Measurements from ENCODE around the gene TWF2. TPM values are rescaled to one million over a fixed set of nuclear protein-coding genes. Genes with fewer than 3 reads are reported as not detected.

The TWF2 gene
- total RNA-seq, 2 donors from 2014 or later, result 40.7 to 41.9 TPM

DNA sequence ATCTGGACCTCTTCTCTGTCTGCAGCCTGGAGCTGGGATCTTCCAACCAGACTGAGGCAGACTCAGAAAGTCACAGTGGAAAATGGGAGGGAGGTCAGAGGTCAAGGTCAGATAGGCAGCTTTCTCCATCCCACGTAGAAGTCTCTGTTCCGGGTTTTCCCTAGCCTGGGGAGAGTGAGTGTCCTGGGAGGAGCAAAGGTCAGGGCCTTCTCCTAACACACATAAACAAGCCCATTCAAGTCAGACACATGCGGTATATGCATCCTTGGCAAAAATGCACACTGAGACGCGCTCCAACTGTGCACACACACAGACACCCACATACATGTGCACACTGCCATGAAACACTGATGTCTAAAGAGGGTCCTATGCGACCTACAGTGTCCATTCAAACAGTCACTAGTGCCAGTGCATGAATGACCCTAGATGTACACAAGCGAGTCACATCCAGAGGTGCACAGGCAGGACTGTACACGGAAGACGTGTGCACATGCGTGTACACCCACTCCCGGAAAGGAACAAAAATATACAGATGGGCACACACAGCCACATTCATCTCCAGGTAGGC lies 681 bp downstream of the TWF2 start:
- no peaks in the 10 kb centered on the region for H3K9me3 Mint-ChIP-seq
- peaks cover 6% of the 10 kb centered on the region for H3K36me3 Mint-ChIP-seq (ENCODE audit: low read depth)
- peaks cover 2% of the 10 kb centered on the region for H3K27me3 Mint-ChIP-seq (ENCODE audit: insufficient read depth)
- H3K4me1 Mint-ChIP-seq, result peaks cover 24% of the 10 kb centered on the region
- no peaks in the 10 kb centered on the region for H3K9me3 ChIP-seq (ENCODE audit: control insufficient read depth, low read length)
- TF ChIP-seq, protein P1, sequence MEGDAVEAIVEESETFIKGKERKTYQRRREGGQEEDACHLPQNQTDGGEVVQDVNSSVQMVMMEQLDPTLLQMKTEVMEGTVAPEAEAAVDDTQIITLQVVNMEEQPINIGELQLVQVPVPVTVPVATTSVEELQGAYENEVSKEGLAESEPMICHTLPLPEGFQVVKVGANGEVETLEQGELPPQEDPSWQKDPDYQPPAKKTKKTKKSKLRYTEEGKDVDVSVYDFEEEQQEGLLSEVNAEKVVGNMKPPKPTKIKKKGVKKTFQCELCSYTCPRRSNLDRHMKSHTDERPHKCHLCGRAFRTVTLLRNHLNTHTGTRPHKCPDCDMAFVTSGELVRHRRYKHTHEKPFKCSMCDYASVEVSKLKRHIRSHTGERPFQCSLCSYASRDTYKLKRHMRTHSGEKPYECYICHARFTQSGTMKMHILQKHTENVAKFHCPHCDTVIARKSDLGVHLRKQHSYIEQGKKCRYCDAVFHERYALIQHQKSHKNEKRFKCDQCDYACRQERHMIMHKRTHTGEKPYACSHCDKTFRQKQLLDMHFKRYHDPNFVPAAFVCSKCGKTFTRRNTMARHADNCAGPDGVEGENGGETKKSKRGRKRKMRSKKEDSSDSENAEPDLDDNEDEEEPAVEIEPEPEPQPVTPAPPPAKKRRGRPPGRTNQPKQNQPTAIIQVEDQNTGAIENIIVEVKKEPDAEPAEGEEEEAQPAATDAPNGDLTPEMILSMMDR (conservative IDR thresholded peaks at IDR 0.05), result no peak
- H3K4me3 ChIP-seq (ENCODE audit: low read length), result peak overlapping the region; percentile 97
- WGBS, 2 experiments (ENCODE audit: insufficient coverage in 1 of 2, insufficient read length in 1 of 2), result 22 to 34% methylated on average over 8 to 11 of the region's 11 CpGs
- peak overlapping the region; percentile 44 for H3K9ac ChIP-seq (ENCODE audit: extremely low read depth, low read length, poor library complexity, severe bottlenecking)
- peaks cover 4% of the 10 kb centered on the region for H3K4me1 ChIP-seq (ENCODE audit: control insufficient read depth, insufficient read depth, low read length)
- peak overlapping the region; percentile 92 for H3K27ac Mint-ChIP-seq
- no peak overlapping the region for H3K27ac ChIP-seq (ENCODE audit: low read depth, low read length)
- peak overlapping the region; percentile 89 for H3K4me3 Mint-ChIP-seq
- H3K27me3 ChIP-seq (ENCODE audit: control insufficient read depth, insufficient read depth, low read length, poor library complexity, severe bottlenecking), result no peaks in the 10 kb centered on the region
- no peak for DNase-seq
- H3K36me3 ChIP-seq (ENCODE audit: control insufficient read depth, insufficient read depth, low read length), result no peaks in the 10 kb centered on the region

DNA sequence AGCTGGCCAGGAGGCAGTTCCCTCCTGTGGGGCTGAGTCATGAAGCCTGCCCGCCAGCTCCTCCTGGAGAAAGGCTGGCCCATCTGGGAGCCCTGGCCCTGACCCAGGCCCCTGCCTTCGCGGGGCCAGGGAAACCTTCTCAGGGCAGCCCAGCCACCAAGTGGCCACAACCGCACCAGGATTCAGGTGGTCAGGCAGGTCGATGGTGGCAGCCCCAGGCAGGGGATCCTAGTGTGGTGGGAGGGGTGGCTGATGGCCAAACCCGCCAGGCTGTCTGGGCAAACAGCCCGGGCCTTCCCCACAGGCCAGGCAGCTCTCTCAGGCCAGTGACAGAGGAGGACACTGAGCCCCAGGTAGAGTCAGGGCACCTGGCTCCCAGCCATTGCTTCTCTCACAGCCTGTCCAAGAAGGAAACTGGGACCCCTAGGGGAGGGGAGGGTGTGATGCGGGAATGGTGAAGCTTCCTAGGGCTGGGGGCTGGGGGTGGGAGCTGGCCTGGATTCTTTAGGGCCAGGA lies 1.2 kb downstream of the TWF2 start:
- Histone ChIP-seq H3K4me1 (ENCODE audit: control insufficient read depth, insufficient read depth, low read length) (peaks cover 4% of the 10 kb centered on the region), H3K36me3 (ENCODE audit: control insufficient read depth, insufficient read depth, low read length) (no peaks in the 10 kb centered on the region), H3K27me3 (ENCODE audit: control insufficient read depth, insufficient read depth, low read length, poor library complexity, severe bottlenecking) (no peaks in the 10 kb centered on the region), H3K27ac (ENCODE audit: low read depth, low read length) (no peak overlapping the region), H3K9ac (ENCODE audit: extremely low read depth, low read length, poor library complexity, severe bottlenecking) (no peak overlapping the region), H3K9me3 (ENCODE audit: control insufficient read depth, low read length) (no peaks in the 10 kb centered on the region), H3K4me3 (ENCODE audit: low read length) (peak overlapping the region; percentile 97)
- peak overlapping the region; percentile 89 for H3K4me3 Mint-ChIP-seq
- DNase-seq, result peak; percentile 81
- peaks cover 6% of the 10 kb centered on the region for H3K36me3 Mint-ChIP-seq (ENCODE audit: low read depth)
- peaks cover 24% of the 10 kb centered on the region for H3K4me1 Mint-ChIP-seq
- no peaks in the 10 kb centered on the region for H3K9me3 Mint-ChIP-seq
- TF ChIP-seq, protein P1 (conservative IDR thresholded peaks at IDR 0.05), result peak; percentile 34
- 50% methylated on average over 2 to 8 of the region's 8 CpGs for WGBS, 2 experiments (ENCODE audit: insufficient coverage in 1 of 2, insufficient read length in 1 of 2)
- peak overlapping the region; percentile 92 for H3K27ac Mint-ChIP-seq
- no peaks in the 10 kb centered on the region for H3K27me3 Mint-ChIP-seq (ENCODE audit: insufficient read depth)

DNA sequence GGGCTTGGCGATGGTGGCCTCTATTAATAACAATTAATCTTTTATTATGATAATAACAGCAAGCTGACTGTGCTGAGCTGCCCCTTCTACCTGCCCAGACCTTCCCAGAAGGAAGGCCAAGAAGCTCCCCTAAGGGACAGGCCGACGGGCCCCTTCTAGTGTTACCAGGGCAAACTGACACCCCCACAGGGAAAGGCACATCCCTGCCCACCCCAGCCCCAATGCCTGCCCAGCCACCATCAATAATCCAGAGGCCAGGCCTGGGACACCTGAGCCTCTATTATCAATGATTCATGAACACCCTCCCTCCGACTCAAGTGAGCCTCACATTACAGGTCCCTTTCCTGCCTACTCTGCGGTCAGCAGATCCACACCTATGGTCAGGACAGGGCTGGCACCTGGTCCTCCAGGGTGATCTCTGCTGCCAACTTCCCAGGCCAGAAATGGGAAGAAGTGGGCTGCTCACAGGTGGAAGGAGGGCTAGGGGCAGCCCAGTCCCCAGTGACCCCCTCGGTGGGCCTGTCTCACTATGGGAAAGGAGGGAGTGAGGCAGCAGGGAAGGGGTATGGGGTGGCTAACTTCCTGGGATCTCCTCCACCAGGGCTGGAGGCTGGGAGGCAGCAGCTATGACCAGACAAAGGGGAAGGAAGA lies 1.8 kb downstream of the TWF2 start:
- H3K4me3 Mint-ChIP-seq, result no peak overlapping the region
- Histone ChIP-seq H3K9me3 (ENCODE audit: control insufficient read depth, low read length) (no peaks in the 10 kb centered on the region), H3K36me3 (ENCODE audit: control insufficient read depth, insufficient read depth, low read length) (no peaks in the 10 kb centered on the region), H3K27ac (ENCODE audit: low read depth, low read length) (no peak overlapping the region), H3K4me3 (ENCODE audit: low read length) (peak overlapping the region; percentile 97), H3K4me1 (ENCODE audit: control insufficient read depth, insufficient read depth, low read length) (peaks cover 4% of the 10 kb centered on the region), H3K27me3 (ENCODE audit: control insufficient read depth, insufficient read depth, low read length, poor library complexity, severe bottlenecking) (no peaks in the 10 kb centered on the region), H3K9ac (ENCODE audit: extremely low read depth, low read length, poor library complexity, severe bottlenecking) (no peak overlapping the region)
- peak overlapping the region; percentile 39 for H3K27ac Mint-ChIP-seq
- 85 to 91% methylated on average over 3 to 5 of the region's 6 CpGs for WGBS, 2 experiments (ENCODE audit: insufficient coverage in 1 of 2, insufficient read length in 1 of 2)
- H3K9me3 Mint-ChIP-seq, result no peaks in the 10 kb centered on the region
- DNase-seq, result peak; percentile 53
- H3K4me1 Mint-ChIP-seq, result peaks cover 24% of the 10 kb centered on the region
- TF ChIP-seq, protein P1 (conservative IDR thresholded peaks at IDR 0.05), result no peak
- H3K27me3 Mint-ChIP-seq (ENCODE audit: insufficient read depth), result no peaks in the 10 kb centered on the region
- H3K36me3 Mint-ChIP-seq (ENCODE audit: low read depth), result peaks cover 6% of the 10 kb centered on the region
